HuH-7 (cell line): Measurements from ENCODE around the gene FANCD2.
"Not testable (repeated sequence)": the region's sequence is repeated elsewhere in the genome, so short reads cannot be mapped to it uniquely, and the experiment has no call there.

Experiments
- DNase-seq: peaks from one replicate; pipeline ENCODE4 v3.0.0; 2011; ENCODE audit warnings: low spot score

Gene FANCD2

GRCh38 chr3:10026084-10026890 lies at the start of gene FANCD2:
TSS of gene FANCD2 (plus strand) at chr3:10026437. CDS start at chr3:10028658, 2,221 bp downstream.
- peak; percentile 93 for DNase-seq

- DNase-seq = peak; percentile 72
These were observed 49.2 kb upstream of the FANCD2 start for GRCh38 chr3:9976721-9977709.

DNA sequence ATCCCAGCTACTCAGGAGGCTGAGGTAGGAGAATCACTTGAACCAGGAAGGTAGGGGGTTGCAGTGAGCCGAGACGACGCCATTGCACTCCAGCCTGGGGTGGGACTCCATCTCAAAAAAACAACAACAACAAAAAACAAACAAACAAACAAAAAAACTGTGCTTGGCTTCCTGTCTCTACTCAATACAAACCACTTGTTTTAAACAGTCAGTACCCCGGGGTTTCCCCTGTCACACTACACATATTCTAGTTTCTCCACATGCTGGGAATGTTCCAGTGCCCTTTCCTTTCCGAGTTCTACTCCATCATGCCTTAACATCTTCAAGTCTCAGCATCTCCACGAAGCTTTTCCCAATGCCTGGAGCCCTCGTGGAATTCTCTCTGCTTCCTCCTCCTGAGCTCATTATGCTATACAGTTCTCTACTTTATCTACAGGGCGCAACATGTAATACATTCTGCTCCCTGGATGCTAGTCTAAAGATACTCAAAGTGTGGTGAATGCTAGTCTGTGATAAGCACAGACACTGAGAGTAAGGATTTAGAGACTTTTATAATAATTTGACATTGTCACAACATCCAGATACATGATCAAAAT lies 47.4 kb upstream of the FANCD2 start:
- DNase-seq = no peak

GRCh38 chr3:9980251-9980650 lies 46.0 kb upstream of the FANCD2 start:
- DNase-seq = no peak

DNA sequence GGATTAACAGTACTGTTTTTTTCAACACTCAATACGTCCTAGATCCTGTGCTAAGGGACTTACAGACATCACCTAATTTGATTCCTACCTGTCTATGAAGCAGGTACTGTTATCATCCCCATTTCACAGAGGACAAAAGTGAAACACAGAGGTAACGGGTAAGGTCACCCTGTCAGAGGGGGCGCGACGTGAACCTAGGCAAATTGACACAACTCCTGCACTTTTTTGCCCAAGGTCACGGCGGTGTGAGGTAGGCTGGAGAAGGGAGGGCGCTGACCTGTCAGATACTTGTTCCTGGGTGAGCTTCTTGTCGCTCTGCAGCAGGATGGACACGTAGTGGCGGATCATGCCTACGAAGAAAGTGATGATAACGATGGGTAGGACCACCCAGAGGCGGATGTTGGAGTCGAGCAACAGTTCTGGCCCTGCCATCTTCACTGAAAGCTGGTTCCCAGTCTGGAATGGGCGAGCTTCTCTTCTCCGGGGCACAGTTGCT lies 40.0 kb upstream of the FANCD2 start:
- no peak for DNase-seq

- DNase-seq = no peak
These were observed 32.0 kb upstream of the FANCD2 start for GRCh38 chr3:9994086-9994844.

DNA sequence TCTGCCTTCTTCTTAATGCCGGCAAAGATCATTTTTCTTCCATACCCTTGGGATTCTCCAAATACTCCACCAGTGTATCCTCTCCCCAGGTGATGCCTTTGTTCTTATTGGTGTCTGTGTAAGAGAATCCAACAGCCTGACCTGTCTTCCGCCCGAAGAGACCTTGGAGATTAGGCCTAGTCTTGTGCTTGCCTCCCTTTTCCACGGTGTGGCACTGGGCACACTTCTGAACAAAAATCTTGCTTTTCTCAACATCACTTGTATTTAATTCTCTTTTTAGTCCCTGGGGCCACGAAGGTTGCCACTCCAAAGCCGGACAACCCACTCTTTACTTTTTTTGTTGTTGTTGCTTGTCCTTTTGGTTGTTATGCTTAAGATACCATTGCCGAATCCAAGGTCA lies 25.6 kb upstream of the FANCD2 start:
- DNase-seq = no peak

DNA sequence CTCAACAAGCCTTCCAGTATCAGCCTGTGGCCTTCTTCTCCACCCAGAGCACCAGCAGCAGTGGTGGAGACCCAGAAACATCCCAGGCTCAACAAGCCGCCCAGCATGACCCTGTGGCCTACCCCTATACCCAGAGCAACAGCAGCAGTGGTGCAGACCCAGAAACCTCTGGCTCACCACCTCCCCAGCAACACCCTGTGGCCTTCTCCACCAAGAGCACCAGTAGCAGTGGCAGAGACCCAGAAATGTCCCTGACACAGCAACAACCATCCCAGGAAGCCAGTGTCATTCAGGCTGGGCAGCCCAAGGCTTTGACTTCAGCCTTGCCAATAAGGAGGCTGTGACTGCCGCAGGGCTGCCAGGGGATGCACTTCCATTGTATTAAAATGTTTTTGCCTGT lies 23.3 kb upstream of the FANCD2 start:
- DNase-seq = no peak

DNA sequence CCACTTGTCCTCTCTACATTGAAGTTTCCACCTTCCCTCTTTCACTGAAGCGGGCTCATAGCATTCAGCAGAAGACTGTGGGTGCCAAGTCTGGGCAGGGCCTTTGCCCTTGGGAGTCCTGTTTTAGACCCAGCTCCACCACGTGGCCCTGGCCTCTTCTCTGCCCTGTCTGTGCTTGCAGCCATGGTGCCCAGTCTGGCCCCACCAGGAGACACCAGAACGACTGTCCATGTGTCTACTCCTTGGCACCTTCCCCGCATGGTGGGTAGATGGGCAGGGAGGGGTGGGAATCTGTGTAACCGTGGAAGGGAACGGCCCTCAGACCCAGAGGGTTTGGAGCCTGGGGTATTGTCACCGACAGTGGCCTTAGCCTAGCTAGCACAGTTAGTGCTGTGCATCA lies 21.7 kb upstream of the FANCD2 start:
- DNase-seq = no peak

- no peak for DNase-seq
These were observed 21.2 kb upstream of the FANCD2 start for GRCh38 chr3:10004960-10005564.

GRCh38 chr3:10006048-10006761 lies 20.0 kb upstream of the FANCD2 start:
- no peak for DNase-seq

DNA sequence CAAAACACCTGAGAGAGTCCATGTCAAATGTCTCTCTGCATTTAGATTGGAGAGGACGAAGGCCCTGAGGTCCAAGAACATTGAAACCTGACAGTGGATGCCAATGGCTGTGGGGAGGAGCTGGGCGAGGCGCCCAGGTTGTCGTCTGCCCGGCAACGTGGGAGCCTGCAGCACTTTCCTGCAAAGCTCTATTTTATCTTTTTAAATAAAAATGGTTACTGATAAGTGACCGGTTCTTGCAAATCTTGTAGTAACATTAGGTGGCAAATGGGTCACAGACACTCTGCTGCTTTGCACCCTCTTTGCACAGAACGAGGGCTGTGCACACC lies 19.5 kb upstream of the FANCD2 start:
- DNase-seq = no peak

- no peak for DNase-seq
These were observed 19.0 kb upstream of the FANCD2 start for GRCh38 chr3:10007126-10007782.

- DNase-seq = not testable (repeated sequence)
These were observed 18.0 kb upstream of the FANCD2 start for GRCh38 chr3:10008216-10008587.

GRCh38 chr3:10008588-10009344 lies 17.5 kb upstream of the FANCD2 start:
- DNase-seq = peak; percentile 87

DNA sequence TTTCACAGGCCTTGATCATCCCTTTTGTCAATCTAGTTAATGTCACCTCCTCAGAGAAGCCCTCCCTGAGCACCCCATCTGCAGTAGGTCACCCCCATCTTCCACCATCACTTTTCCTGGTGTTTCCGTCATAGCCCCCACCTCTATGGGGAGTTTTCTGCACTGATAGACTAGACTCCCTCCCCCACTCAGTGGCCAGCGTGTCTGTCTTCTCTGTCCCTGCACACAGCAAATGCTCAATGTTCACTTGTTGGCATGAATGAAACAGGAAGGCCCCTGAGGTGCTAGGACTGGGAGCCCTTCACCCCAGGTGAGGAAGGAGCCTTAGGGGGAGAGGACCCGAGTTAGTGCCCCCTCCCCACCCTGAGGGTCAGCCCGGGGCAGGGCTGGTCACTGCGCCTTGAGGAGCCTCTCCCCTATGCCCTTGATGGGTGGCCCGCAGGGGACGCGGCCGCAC lies 15.8 kb upstream of the FANCD2 start:
- peak; percentile 49 for DNase-seq

DNA sequence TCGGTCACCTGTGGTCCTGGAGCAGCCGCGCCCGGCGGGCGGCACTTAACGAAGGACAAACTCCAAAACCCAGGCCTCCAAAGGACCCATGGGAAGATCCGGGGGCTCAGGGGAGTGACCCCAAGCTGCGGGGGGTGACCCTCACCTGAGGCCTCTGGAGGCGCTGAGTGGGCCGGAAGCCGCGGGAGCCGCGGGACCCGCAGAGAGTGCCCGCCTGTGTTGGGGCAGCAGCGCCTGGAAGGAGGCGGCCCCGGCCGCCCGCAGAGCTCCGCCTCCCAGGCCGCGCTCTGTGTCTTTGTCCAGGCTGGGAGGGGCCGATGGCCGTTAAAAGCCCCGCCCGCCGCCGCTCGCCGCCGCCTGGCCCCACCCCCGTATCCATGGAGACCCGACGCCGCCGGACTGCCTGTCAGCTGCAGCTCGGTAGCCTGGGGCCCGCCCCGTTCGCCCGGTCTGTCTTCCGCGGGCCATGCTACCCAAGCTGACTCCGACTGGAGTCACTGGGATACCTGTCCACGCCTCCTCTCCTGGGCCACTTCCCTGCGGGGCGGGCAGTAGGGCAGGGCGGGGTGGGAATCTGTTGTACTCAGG lies 15.3 kb upstream of the FANCD2 start:
- DNase-seq = peak; percentile 97

DNA sequence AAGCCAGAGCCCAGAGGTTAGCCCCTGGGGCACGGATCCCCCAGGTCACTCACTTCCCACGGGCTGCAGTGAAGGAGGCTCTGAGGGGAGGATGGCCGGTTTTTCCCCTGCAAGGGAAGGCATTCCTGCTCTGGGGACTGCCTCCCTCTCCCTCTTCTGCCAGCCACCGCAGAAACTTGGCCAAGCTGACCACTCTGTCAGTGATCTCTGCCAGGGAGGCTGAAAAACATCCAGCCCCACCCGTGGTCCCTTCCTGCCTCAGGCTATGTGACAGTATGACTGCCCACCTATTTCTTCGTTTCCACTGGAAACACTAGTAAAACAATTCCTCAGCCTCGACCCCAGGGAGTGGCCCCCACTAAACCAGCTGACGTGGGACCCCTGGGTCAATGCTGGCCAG lies 14.6 kb upstream of the FANCD2 start:
- no peak for DNase-seq

DNA sequence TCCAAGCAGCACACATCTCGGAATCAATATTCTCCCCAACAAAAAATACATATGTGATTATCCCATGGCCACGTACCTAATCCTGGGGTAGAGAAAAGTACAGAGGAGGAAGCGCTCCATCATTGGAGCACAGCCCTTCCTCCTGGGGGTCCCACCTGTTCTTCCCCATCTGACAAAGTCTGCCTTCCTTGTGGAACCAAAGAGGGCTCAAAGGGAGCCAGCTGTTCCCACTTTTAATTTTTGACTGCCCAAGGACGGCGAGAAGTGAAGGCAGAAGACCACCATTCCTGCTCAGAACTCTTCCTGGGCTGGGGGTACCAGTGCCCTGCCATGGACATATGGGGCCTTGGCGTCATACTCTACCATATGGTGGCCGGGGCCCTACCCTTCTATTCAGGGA lies 14.1 kb upstream of the FANCD2 start:
- no peak for DNase-seq
